IPS DF 19.7 (cell line): Measurements from ENCODE around the gene PTPRH.
A peak's percentile ranks its signal among the peaks of the same experiment; 100 is the strongest.
"Not testable (repeated sequence)": the region's sequence is repeated elsewhere in the genome, so short reads cannot be mapped to it uniquely, and the experiment has no call there.

Experiments used
- DNase-seq: peaks from one replicate; pipeline ENCODE4 v3.0.0-alpha.2; 2013; ENCODE audit warnings: low read depth, low spot score

The PTPRH gene

DNA sequence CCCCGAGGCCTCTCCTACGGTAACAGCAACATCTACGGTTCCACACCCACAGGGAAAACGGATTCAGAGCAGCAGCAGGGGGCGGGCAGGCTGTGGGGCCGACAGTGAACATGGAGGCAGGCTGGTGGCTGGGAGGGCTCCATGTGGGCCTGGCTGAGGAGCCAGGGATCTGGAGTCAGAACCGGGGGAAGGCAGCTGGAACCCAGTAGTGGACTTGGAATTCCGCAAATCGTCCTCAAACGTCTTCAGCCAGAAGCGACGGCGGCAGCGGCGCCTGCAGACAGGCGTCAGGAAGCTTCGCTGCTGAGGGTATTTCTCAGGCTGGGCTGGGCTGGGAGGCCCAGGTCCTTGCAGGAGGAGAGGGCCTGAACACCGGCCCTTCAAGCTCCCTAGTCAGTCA is 17.5 kb upstream of the PTPRH start:
- DNase-seq, result no peak

DNA sequence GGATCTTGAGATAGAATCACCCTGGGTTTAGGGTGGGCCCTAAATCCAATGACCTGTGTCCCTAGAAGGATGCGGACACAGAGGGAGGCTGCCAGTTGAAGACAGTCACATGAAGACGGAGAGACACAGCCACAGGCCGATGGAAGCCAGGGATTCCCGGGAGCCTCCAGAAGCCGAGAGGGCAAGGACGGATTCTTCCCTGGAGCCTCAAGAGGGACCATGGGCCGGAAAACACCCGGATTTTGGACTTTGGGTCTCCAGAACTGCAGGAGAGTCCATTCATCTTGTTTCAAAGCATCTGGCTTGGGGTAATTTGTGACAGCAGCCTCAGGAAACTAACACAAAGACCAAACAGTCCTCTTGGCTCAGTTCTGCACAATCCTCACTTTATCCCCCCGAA is 17.0 kb upstream of the PTPRH start:
- DNase-seq, result no peak

DNA sequence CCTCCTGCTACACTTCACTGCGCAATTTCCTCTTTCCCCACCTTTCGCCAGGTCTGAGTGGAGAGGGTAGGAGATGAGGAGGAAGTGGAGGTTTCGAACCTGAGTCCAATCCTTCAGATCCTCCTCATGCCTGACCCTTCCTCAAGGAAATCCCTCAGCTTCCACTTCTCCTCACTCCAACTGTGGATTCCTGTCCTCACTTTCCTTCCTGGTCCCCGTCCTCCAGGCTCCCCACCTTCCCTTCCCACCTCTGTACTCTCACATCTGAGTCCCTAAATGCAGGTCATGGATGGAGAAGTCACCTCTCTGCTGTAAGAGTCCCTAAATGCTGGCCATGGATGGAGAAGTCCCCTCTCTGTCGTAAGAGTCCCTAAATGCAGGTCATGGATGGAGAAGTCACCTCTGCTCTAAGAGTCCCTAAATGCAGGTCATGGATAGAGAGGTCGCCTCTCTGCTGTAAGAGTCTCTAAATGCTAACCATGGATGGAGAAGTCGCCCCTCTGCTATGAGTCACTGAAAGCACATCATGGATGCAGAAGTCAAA is 16.2 kb upstream of the PTPRH start:
- no peak for DNase-seq

DNA sequence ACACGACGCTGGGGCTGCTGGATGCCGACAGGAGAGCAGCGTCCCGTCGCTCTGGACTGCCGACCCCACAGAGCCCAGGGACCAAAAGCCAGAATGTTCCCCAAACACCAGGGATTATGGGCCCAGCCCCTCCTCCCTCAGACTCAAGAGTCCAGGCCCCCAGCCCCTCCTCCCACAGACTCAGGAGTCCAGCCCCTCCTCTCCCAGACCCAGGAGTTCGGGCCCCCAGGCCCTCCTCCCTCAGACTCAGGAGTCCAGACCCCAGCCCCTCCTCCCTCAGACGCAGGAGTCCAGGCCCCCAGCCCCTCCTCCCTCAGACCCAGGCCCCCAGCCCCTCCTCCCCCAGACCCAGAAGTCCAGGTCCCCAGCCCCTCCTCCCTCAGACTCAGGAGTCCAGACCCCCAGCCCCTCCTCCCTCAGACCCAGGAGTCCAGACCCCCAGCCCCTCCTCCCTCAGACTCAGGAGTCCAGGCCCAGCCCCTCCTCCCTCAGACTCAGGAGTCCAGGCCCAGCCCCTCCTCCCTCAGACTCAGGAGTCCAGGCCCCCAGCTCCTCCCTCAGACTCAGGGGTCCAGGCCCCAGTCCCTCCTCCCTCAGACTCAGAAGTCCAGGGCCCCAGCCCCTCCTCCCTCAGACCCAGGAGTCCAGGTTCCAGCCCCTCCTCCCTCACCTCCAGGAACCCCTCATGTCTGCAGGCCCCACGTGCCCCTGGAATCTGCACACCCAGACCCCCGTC is 15.5 kb upstream of the PTPRH start:
- not testable (repeated sequence) for DNase-seq

- no peak for DNase-seq
These were observed 14.9 kb upstream of the PTPRH start for GRCh38 chr19:55224038-55224665.

- DNase-seq, result no peak
These were observed 14.2 kb upstream of the PTPRH start for GRCh38 chr19:55223291-55224037.

- DNase-seq, result no peak
These were observed 11.2 kb upstream of the PTPRH start for GRCh38 chr19:55220525-55220924.

GRCh38 chr19:55216461-55217198 is 7.3 kb upstream of the PTPRH start:
- peak; percentile 93 for DNase-seq

DNA sequence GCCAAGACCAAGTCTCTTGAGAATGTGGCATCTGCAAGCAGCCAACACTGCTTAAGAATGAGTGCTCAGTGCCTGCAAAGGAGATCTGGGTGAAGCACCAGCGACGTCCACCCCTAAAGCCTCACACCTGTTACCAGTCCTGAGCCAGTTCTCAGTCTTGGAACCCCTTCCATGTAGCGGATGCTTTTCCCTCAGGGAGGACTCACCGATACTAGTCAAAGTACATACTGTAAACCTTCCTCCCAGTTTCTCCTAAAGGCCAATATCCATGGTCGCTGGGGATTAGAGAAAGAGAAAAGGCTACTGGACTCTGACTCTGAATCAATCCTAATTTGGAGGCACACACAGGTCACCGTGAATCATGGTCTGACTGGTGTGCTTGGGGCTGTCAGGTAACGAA is 4.2 kb upstream of the PTPRH start:
- DNase-seq, result no peak

GRCh38 chr19:55212447-55212846 is 3.1 kb upstream of the PTPRH start:
- no peak for DNase-seq

- no peak for DNase-seq
These were observed 582 bp upstream of the PTPRH start for GRCh38 chr19:55209693-55210472.

DNA sequence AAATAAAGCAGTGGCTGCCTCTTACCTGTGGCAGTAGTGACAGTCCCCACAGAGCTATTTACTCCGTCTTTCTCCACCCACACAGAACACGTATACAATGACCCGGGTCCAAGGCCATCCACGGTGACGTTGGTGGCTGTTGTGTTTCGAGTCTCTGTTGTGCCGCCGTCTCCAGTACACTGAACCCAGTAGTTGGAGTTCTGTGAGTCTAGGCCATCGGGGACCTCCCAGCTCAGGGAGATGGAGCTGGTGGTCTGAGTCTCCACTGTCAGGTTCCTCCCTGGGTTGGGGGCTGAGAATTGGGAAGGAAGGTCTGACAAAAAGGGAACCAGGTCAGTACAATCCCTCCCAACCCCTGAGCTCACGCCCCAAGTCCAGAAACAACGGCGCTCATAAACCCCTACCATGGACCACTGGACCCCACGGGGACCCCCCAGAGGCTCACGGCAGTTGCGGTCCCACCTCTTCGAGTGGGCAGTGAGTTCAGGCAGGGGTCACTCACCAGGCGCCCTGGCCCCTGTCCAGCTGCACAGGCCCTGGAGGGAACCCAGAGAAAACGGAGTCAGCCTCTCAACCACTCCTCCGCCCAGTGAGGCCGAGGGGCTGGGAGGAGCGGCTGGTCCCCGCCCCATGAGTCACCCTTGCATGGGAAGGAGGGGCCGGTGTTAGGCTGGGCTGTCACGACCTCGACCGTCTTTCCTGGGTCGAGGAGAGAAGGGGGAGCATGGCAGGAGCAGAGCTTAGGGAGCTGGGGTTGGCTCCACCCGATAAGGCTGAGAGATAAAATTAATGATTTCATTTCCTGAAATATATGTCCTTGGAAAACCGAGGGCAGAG is 2.4 kb downstream of the PTPRH start:
- DNase-seq, result no peak

DNA sequence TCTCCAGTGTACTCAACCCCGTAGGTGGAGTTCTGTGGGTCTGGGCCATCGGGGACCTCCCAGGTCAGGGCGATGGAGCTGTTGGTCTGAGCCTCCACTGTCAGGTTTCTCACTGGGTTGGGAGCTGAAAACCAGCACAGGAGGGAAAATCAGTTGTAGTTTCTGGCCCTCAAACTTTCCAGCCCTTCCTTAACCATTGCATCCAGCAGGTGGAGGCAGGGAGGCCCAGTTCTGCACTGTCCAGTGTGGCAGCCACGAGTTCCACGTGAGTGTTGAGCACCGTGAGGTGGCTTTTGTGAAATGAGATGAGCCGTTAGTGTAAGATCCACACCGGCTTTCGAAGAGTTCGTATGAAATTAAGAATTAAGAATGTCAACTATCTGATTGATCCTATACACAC is 7.1 kb downstream of the PTPRH start:
- not testable (repeated sequence) for DNase-seq

GRCh38 chr19:55199620-55200204 is 9.6 kb downstream of the PTPRH start:
- DNase-seq, result no peak

DNA sequence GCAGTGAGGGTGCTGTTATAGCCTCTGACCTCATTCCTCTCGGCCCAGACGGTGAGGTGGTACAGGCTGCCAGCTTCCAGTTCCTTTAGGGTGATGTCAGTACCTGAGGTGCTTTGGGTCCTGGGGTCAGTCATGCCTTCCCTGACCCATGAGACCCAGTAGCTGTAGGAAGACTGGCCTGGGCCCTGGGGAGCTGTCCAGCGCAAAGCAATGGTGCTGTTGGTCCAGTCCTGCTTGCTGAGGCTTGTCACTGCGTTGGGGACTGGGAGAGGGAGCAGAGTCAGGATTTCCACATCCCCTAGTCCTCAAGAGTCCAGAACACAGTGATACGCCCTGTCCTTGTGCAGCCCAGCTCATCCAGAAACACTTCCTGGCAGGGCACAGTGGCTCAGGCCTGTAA is 10.7 kb downstream of the PTPRH start:
- DNase-seq, result no peak

DNA sequence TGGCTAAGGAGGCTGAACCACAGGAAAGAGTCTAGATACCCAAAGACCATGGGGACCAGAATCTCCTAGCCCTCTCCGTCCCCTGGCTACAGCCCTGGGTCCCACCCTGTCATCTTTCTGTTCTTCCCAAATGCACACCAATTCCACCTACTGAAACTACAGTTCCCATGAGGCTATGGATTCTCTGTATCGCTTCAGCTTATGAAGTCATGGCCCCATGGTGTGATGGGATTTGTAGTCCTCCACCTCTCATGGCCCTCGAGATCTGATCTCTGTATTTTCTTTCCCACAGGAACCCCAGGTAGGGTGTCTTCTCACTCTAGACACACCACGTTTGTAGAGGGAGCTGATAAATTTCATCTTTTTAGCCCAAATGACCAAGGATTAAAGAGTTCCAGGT is 11.8 kb downstream of the PTPRH start:
- no peak for DNase-seq

DNA sequence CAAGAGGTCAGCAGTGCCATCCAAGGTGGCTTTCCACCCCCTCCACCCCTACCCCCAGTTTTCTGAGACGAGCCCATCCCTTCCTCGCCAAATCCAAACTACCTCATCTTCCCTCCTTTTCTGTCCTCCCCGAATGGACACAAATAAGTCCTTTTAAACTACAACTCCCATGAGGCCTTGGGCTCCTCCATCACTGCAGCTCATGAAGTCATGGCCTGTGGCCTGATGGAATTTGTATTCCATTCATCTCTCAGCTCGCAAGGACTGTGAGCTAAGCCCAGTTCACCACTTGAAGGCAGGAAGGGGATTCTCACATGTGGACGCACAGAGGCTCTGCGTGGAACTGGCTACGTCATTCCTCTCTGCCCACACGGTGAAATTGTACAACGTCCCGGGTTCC is 12.5 kb downstream of the PTPRH start:
- no peak for DNase-seq

GRCh38 chr19:55193481-55193880 is 15.8 kb downstream of the PTPRH start:
- no peak for DNase-seq

DNA sequence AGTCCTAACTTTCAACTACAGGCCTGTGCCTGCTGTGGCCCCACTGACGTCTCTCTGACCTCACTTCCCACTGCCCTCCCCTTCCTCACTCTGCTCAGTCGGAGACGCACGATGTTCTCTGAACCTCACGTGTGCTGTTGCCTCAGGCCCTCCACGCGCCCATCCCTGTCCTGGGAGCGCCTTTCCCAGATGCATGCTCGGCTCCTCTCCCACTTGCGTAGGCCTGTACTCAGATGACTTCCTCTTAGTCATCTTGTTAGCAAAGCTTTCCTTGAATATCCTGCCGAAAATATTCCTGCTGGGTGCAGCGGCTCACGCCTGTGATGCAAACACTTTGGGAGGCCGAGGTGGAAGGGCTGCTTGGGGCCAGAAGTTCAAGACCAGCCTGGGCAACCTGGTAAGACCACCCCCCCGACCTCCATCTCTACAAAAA is 19.9 kb downstream of the PTPRH start:
- DNase-seq, result no peak

DNA sequence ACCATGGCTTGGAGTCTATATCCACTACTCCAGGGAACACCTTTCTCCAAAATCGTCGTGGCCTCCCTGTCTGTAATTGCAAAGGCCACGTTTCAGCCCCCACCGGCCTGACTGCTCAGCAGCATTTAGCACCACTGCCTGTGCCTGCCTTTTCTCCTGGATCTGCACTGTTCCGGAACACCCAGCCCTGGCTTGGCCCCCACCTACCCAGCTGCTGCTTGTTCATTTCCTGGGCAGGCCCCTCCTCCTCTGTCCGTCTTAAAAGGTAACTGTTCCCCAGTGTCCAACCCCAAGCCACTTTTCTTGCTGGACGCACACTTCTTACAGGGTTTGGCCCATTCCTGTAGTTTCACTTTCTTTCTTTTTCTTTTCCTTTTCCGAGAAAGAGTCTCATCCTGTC is 20.7 kb downstream of the PTPRH start:
- no peak for DNase-seq
